ENCODE results near the gene NCOA7.
"Not testable (repeated sequence)": the region's sequence is repeated elsewhere in the genome, so short reads cannot be mapped to it uniquely, and the experiment has no call there.

NCOA7 gene

DNA sequence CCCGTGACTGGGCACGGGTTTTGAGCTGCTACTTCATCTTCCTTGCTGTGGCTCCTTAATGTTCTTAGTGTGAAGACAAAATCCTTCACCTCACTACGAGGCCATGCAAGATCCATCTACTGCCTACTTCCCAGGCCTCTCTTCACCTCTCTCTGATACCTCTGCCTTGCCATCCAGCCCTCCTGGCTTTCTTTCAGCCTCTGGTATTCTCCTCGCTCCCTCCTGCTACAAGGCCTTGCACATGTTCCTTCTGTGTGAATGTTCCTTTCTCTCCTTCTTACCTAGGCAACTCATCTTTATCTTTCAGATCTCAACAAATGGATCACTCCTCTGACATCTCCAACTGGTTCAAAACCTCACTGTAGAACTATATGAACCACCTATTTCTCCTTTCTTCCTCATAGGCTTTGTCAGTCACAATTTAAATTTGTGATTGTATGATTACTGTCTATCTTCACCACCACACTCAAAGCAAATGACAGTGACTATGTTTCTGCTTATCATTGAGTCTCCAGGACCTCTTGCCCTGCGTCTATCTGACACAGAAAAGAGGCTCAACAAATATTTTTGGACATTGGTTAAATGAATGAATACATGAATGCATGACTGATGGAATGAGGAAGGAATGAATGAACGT lies 21.5 kb upstream of the NCOA7 start:
- DNase-seq (ENCODE audit: extremely low spot score): no peak
- ChIA-PET CTCF (interaction anchor here (0.6 to 18.0 kb wide), 7 partner anchors 10 to 615 kb away, joined by 3 to 318 read pairs (median 7); partner anchors contain the start of genes HEY2 and TPD52L1), POLR2A (no interaction called here)
- TF ChIP-seq, protein P1, sequence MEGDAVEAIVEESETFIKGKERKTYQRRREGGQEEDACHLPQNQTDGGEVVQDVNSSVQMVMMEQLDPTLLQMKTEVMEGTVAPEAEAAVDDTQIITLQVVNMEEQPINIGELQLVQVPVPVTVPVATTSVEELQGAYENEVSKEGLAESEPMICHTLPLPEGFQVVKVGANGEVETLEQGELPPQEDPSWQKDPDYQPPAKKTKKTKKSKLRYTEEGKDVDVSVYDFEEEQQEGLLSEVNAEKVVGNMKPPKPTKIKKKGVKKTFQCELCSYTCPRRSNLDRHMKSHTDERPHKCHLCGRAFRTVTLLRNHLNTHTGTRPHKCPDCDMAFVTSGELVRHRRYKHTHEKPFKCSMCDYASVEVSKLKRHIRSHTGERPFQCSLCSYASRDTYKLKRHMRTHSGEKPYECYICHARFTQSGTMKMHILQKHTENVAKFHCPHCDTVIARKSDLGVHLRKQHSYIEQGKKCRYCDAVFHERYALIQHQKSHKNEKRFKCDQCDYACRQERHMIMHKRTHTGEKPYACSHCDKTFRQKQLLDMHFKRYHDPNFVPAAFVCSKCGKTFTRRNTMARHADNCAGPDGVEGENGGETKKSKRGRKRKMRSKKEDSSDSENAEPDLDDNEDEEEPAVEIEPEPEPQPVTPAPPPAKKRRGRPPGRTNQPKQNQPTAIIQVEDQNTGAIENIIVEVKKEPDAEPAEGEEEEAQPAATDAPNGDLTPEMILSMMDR (IDR thresholded peaks at IDR 0.05; ENCODE audit: control extremely low read depth, extremely low read depth, low read depth, missing control alignments): no peak

DNA sequence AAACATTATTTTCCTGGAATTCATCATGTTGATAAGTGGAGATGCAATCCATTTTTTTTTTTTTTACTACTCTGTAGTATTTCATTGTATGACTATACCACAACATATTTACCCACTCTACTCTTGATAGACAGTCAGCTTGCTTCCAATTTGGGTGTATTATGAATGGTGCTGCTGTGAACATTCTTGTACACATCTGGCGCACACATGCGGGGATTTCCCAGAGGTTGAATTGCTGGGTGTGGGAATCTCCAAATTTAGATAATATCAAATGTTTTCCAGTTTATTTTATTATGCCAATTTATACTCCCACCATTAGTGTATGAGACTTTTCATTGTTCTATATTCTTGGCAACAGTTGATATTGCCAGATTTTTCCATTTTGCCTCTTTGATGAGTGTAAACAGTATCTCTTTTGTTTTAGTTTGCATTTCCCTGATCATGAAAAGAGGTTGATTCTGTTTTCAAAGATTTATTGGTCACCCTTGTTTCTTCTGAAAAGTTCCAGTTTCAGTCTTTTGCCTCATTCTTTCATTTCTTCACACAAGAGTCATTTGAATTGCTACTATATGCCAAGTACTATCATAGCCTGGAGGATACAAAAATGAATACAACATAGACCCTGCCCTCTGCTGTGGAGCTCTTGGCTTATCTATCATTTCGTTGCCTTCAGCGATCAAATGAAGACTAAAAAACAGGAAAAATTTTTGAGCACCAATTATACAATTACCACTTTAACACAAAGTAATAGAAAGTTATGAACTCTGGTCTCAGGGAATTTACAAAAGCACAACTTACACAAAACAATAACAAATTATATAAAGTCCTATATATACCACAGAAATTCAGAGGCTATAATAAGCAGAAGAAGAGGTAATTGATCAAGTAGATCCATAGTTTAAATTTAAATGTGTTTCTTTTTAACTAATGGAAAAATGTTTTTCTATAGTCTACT lies 17.1 kb upstream of the NCOA7 start:
- POLR2A ChIA-PET: no interaction called here
- TF ChIP-seq, protein P1 (IDR thresholded peaks at IDR 0.05; ENCODE audit: control extremely low read depth, extremely low read depth, low read depth, missing control alignments): no peak
- DNase-seq (ENCODE audit: extremely low spot score): no peak
- CTCF ChIA-PET: no interaction called here

DNA sequence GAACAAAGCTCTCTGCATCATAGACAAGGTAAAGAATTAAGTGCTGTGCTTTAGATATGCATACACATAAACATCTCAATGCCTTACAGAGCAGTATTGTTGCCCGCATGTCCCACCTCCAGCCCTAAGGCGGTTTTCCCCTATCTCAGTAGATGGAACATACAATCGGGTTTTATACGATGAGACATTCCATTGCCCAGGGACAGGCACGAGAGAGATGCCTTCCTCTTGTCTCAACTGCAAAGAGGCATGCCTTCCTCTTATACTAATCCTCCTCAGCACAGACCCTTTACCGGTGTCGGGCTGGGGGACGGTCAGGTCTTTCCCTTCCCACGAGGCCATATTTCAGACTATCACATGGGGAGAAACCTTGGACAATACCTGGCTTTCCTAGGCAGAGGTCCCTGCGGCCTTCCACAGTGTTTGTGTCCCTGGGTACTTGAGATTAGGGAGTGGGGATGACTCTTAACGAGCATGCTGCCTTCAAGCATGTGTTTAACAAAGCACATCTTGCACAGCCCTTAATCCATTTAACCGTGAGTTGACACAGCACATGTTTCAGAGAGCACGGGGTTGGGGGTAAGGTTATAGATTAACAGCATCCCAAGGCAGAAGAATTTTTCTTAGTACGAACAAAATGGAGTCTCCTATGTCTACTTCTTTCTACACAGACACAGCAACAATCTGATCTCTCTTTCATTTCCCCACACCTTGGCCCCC lies 14.5 kb upstream of the NCOA7 start:
- CTCF ChIA-PET; DNase-seq (ENCODE audit: extremely low spot score); POLR2A ChIA-PET: not testable (repeated sequence)

DNA sequence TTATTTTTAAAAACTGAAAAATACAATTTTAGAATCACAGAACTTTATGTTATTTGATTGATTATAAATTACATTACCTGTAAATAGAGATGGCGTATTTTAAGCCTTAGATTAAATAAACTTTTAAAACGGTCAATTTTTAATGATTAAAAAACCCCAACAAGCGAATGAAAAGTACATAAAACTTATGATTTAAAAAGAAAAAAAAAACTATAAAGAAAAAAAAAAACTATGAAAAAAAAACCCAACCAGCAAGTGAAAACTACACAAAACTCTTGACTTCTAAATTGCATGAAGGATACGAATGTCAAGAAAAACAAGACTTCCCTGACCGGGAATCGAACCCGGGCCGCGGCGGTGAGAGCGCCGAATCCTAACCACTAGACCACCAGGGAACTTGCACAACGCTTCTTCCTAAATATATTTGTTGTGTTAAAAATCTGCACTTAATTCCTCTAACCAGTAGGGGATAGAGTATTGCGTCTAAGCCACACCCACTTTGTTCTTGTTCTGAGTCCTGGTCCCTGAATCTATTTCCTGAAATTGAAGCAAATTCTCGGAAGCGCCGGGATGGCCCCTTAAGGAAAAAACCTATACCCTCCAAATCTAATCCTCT lies 10.7 kb upstream of the NCOA7 start:
- CTCF ChIA-PET: interaction anchor here (0.7 to 3.4 kb wide), 11 partner anchors 10 to 469 kb away, joined by 3 to 53 read pairs (median 5); partner anchors contain the start of genes HINT3, NCOA7 and TRMT11
- TF ChIP-seq, protein P1 (IDR thresholded peaks at IDR 0.05; ENCODE audit: control extremely low read depth, extremely low read depth, low read depth, missing control alignments): no peak
- DNase-seq (ENCODE audit: extremely low spot score): peak; percentile 86
- POLR2A ChIA-PET: interaction anchor here (1.9 kb wide), 1 partner anchor 10 kb away, joined by 16 read pairs; the partner anchor contains the start of gene NCOA7

DNA sequence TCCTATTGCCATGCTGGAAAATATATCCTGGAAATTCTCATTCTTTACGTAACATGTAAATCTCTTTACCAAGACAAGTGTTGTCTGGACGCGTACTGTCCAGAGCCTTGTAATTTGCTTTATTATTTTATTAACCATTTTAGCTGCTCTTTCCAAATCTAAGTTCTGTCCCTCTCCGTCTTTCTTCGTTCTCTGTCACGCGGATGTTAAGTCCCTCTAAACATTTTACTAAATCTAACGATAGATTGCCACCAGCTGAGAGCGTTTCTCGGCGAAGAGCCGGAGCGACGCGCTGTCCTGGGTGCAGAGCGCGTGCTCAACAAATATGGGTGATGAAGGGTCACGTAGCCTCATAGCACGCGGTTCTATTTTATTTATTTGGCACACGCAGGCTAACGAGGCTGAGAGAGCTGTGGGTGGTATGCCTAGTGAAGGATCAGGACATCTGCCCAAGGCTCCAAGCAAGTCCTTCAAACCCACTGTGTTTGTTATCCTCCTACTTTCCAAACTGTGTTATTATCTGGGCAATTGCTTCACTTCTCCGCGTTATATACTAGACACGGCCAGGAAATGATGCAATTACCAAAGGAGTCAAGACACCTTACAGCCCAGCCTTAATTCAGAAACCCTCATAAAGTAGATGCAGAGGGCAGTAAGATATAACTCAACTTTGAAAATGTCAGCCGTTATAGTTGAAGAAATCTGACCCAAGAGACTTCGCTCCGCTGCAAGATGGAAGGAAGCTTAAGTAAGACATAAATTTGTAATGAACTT lies 10.0 kb upstream of the NCOA7 start:
- ChIA-PET CTCF (interaction anchor here (0.7 to 3.4 kb wide), 19 partner anchors 10 to 479 kb away, joined by 3 to 53 read pairs (median 4); partner anchors contain the start of genes HDDC2, HINT3, NCOA7 and TRMT11), POLR2A (interaction anchor here (1.9 kb wide), 1 partner anchor 10 kb away, joined by 16 read pairs; the partner anchor contains the start of gene NCOA7)
- TF ChIP-seq, protein P1 (IDR thresholded peaks at IDR 0.05; ENCODE audit: control extremely low read depth, extremely low read depth, low read depth, missing control alignments): no peak
- DNase-seq (ENCODE audit: extremely low spot score): peak; percentile 56

DNA sequence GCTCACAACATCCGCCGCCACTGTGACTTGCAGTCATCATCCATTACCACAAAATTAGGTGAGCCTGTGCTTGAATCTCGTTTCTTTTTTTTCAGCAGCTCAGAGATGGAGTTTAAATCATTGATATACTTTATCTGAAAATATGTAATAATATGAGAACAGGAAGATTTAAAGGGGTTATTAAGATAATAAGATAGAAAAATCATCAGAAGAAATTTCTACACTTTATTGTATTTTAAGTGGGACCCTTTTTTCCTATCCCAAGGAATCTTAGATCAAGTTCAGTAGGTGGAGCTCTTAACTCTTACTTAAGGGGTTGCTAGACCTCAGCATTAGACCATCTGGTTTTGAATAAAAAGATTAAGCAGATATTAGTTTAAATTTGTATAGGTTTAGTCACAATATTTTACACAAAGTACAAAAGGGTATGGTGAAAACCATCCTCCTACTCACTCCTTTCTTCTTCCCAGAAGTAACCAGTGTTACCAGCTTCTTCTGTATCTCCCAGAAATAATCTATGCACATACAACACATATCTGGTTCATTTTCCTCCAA lies 9.4 kb upstream of the NCOA7 start:
- POLR2A ChIA-PET: interaction anchor here (1.9 kb wide), 1 partner anchor 9 kb away, joined by 16 read pairs; the partner anchor contains the start of gene NCOA7
- DNase-seq (ENCODE audit: extremely low spot score): peak; percentile 30
- TF ChIP-seq, protein P1 (IDR thresholded peaks at IDR 0.05; ENCODE audit: control extremely low read depth, extremely low read depth, low read depth, missing control alignments): peak; percentile 12

More for the DNA sequence above, 9.4 kb upstream of the NCOA7 start:
- CTCF ChIA-PET: interaction anchor here (0.7 to 3.4 kb wide), 17 partner anchors 9 to 480 kb away, joined by 3 to 53 read pairs (median 4); partner anchors contain the start of genes HDDC2, HINT3, NCOA7 and TRMT11
